Dermis microvascular lymphatic vessel endothelial cell (primary cell): ENCODE measurements around the gene MARCHF3. TPM values are rescaled to one million over a fixed set of nuclear protein-coding genes. Genes with fewer than 3 reads are reported as not detected.
"Not testable (repeated sequence)": the region's sequence is repeated elsewhere in the genome, so short reads cannot be mapped to it uniquely, and the experiment has no call there.

Experiments used
- DNase-seq, 2 donors: peaks; one replicate each; pipeline versions ENCODE4 v3.0.0 to v3.0.0-alpha.2; 2010; ENCODE audit warnings: low read depth in 2 of 2
- total RNA-seq: library from RNA; depleted of rRNA; stranded (reverse); fragments of >200 nt; gene quantifications from 2 replicates; pipeline ENCODE4 v1.2.1, GENCODE V29; 2014

Gene MARCHF3
- total RNA-seq, 1 donor from 2014 or later = 99.6 TPM

DNA sequence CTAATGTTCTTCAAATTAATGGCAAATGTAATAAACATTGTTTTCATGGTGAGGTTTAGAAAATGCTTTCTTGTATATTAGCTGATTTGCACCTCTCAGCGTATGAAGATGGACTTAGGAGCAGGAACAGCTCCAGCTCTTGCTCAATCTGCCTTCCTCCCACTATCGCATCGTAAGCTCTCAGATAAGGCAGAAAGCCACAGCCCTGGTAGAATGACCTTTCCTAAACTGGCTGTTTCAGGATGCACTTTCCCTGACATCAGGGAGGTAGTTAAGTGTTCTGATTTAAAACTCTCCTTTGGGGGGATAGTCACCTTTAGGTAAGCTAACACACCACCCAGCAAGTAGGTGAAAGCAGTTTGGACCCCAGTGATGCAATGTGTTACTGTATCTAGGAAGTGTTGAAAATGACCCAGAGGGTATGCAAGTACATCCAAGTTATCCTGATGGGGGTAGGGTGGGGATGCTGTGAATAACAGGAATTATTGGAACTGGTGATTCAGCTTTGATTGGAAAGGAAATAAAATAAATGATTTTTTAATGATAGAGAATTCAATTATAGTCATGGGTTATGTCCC is 181.2 kb downstream of the MARCHF3 start:
- DNase-seq = no peak

DNA sequence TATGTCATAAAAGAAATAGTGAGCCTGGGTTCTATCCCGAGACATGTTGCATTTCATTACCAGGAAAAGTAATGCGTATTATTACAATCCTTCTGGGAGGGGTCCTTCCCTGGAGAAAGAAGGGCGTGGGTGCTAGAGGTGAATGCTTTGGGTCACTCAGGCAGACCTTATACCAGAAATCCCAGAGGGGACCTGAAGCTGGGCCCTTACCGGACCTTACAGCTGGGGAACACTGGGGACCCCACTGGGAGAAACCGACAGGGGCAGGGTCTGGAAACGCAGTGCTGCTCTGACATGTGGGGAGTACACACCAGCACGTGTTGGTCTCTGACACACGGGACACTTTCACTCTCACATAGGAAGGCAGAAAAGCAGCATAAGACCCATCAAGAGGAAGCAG is 182.1 kb downstream of the MARCHF3 start:
- no peak for DNase-seq

DNA sequence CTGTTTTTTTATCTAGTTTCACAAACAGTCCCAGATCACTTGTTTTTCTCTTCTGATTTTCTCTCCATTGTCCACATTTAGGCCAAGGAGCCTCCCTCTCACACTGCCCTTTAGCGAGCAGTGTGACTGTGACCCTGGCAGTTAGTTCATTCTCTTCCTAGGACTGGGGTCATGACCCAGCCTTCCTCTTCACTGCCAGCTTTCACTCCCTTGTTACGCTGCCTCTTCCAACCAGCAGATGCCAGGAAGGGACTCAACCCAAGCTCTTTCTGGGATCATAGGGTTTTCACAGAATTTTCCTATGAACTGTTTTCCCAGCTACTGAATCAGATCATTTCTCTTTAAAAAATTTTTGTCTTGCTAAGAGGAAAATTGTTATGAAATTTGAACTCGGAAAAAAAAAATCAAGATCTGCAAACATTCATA is 182.5 kb downstream of the MARCHF3 start:
- peak in 1 of 2 donors; percentile 54 for DNase-seq

DNA sequence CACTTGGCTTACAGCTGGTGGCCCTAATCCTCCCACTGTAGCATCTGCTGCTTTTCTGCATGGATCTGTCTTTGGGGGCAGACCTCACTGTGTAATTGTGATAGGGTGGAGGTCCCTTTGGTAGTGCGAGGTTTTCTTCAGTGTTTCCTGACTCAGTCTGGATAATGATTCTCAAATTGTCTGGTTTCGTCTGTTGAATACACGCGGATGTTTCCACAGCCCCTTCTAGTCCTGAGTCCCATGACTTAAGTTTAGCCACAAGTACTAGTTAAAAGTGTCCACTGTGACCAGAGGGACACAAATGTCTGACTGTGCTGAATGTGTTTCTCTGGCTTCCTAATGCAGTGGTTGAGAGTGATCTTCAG is 182.9 kb downstream of the MARCHF3 start:
- DNase-seq = no peak

DNA sequence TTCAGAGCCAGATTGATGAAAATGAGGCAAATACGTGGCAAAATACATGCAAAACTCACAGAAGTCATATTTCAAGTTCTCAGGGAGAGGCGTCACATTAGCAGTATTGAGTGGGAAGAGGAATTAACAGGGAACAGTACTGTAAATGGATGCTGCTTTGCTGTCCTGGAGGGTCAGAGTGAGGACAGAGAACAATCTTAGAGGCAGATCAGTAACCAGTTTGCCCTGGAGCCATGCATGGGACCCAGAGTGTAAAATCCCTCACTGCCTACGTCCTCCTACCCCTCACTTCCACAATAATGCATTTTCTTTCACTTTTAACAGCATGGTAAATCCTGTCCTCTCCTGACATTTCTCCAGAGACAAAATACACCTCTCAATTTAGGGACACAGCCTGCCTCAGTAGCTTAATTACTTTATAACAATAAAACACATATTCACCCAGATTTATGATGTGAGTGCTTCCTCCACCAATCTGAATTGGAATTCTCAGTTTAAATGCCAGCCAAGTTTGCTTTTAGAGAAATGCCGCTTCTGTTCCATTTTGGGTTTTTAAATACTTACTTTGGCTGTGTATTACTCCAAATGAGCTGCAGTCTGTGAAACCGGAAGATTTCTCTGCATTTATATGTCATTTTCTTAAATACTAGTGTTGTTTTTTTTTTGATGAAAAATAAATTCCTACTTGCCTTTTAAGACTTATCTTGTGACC is 183.5 kb downstream of the MARCHF3 start:
- no peak for DNase-seq

DNA sequence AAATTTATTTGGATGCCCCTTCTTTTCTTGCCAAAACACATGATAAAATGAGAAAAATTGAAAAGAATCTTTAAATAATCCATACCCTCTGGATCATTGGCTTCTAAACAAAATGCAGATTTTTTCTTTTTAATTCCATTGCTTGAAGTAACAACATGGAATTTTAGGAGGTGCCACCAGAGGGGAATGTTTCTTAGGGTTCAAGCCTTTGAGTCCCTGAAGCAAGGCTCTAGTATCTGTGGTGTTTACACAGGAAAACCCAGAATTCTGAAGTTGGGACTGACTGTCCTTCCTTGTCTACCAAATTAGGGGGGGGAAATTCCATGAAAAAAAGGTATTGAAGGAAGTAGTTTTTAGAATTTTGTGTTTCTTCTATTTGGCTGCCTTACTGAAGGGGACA is 184.0 kb downstream of the MARCHF3 start:
- no peak for DNase-seq

DNA sequence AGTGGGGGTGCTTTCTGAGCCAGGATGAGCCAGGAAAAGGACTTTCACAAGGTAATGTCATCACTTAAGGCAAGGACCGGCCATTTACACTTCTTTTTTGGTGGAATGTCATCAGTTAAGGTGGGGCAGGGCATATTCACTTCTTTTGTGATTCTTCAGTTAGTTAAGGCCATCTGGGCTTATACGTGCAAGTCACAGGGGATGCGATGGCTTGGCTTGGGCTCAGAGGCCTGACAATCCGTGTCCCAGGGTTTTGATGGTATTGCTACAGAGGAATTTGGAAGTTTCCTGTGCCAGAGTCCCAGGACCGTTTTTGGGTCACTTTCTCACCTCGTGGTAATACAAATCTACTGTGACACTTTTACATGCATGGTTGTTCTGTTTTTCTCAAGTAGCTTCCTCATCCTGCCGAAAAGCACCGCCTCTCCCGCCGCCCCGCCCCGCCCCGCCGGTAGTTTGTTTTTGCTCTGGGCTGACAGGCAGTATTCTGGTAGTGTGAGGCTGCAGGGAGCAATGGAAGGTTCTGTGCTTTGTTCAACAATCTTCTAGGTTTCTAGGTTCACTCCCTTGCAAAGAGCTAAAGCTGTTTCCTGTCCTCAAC is 184.8 kb downstream of the MARCHF3 start:
- peak in 1 of 2 donors; percentile 42 for DNase-seq

DNA sequence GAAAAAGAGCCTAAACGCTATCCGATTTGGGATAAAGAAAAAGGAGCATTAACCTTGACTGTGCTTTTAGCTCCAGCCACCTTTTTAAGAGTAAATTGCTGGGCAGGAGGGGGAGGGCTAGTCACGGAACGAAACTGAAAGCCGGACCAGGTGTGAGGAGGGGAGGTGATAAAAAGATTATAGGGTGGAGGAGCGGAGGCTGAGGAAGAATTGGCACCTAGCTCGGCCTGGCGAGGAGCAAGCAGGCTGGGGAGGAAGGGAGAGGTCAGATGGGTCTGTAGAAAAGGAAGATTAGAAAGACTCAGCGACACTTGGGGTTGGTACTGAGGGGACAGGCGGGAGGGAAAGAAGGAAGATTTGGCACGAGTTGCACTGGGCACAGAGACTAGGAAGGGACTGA is 187.0 kb downstream of the MARCHF3 start:
- not testable (repeated sequence) for DNase-seq

DNA sequence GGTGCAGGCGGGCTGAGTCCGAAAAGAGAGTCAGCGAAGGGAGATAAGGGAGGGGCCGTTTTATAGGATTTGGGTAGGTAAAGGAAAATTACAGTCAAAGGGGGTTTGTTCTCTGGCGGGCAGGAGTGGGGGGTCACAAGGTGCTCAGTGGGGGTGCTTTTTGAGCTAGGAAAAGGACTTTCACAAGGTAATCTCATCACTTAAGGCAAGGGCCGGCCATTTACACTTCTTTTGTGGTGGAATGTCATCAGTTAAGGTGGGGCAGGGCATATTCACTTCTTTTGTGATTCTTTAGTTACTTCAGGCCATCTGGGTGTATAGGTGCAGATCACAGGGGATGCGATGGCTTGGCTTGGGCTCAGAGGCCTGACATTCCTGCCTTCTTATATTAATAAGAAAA is 191.0 kb downstream of the MARCHF3 start:
- not testable (repeated sequence) for DNase-seq

DNA sequence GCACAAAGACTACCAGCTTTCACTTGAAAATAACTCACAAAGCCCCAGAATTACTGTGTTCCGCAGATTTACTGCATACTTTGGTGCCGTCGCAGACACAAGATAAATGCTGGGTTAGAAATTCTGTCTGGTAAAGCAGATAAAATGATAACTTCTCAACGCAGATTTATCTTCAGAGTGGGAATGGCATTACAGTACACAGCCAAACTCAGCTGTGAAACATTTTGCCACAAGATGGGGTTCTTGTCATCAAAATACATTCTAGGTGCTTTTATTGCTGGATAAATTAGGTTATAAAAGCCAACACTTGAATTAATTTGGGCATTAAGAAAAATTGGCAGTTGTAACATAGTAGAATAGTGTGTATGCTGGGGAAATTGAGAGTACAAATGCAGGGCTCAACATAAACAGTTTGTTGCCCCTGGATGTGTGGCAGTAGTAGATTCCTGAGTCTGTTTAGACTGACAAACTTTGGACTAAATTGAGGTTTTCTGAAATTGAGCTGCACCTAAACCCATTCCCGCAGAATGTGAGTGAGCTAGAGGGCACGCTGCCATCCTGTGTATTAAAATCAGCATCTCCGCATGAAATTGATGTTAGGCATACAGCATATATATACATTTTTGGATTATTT is 192.3 kb downstream of the MARCHF3 start:
- DNase-seq = peak; percentile 45 to 58

DNA sequence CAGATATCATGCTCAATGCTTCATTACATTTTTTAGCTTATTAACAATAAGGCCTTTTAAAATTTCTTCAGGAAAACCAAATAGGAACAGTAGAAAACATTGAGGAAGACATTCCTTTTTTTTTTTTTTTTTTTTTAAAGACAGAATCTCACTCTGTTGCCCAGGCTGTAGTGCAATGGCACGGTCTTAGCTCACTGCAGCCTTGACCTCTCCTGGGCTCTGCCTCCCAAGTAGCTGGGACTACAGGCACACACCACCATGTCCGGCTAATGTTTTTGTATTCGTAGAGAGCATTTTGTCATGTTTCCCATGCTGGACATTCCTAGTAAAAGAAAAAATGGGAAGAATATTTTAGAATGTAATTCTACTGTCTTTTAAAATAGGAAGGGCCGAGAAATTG is 193.1 kb downstream of the MARCHF3 start:
- no peak for DNase-seq

DNA sequence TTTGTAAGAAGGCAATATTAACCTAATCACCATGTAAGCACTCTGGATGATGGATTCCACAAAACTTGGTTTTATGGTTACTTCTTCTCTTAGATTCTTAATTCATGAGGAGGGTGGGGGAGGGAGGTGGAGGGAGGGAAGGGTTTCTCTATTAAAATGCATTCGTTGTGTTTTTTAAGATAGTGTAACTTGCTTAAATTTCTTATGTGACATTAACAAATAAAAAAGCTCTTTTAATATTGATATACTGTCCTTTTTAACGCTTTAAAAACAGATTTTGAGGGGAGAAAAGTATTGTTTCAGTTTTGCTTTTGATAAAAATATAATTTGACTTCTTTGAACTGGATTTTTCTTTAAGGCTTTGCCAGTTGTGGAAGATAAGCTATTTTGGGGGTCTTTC is 193.6 kb downstream of the MARCHF3 start:
- no peak for DNase-seq

DNA sequence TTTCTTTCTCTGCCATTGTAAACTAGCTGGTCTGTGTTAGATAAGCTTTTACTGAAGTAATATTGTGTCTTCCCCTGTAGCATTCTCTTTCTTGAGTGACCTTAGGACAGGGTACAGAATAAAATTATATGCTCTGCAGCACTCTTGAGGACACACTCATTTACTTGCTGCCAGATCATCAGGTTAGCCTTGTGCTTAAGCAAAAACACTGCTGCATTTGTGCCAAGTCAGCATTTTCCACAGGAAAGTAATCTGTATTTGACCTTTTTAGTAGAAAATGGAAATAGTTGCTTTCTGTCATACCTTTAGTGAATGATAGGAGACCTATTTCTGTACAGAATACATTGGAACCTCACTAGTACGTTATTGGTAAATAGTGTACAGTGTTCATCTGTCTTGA is 199.2 kb downstream of the MARCHF3 start:
- DNase-seq = peak in 1 of 2 donors; percentile 52

DNA sequence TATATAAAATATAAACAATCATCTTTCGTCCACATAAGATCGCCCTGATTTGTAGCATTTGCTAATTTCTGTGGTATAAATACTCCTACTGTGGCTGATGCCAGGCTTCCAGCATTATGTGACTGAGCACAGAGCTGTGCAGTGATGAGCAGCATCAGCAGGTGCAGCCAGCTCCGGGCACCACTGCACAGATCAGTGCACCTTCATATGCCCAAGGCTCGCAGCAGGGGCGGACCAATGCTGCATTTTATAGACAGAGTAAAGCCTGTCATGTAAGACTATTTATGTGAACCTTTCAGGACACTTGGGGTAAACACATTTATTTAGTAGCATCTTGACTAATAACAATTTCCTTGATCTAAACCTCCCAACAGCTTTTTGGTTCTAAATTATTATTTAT is 200.3 kb downstream of the MARCHF3 start:
- DNase-seq = no peak

DNA sequence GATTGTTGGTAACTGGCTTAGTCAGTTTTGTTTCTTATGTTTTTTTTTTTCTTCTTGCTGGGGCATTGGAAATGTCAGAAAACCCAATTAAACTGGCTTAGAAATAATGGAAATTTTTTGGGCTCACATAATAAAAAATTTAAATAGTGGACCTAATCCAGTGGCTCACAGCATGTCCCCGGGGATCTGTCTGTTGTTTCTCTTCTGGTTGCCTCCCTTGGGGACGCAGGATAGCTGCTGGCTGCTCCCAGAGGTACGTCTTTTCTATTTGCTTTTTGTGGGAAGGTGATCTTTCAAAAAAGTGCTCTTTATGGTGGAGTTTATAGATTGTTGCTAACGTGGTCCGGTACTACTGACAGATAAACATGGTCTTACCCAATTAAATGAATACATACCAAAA is 201.3 kb downstream of the MARCHF3 start:
- DNase-seq = no peak

DNA sequence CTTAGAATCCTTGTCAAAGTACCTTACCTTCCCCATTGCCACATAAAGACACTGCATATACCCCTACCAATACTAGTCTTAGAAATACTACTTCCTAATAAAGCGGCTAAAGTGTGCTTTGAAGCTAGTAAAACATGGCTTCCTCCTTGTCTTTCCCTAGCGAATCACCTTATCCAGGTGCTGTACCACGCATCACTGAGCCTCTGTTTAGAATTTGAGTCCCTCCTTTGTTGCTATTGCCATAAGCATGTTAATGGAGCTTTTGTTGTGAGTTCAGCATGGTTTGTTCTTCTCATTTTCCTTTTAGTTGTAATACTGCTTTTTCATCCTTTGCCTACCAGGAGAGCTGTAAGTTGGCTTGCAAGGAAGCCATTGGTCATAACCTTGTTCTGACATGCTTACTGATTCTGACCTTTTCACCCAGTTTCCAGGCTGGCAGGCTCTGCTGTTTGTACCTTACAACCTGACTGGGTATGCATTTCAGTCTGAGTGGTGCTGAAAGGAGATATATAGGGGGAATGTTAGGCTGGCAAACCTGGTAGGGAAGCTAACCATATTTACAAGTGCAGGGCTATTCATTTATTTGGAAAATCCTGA is 203.6 kb downstream of the MARCHF3 start:
- no peak for DNase-seq

DNA sequence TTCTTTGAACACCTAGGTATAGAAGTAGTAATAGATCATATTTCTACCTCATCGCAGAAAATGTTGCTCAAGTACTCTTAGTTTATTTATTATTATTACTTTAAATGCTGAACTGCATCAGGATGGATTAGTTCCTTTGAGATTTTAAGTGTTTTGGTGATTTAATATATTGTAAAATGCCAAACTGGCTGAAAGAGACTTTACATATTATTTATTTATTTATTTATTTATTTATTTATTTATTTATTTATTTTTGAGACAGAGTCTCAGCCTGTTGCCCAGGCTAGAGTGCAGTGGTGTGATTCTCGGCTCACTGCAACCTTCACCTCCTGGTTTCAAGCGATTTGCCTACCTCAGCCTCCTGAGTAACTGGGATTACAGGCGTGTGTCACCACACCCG is 211.1 kb downstream of the MARCHF3 start:
- DNase-seq = no peak

DNA sequence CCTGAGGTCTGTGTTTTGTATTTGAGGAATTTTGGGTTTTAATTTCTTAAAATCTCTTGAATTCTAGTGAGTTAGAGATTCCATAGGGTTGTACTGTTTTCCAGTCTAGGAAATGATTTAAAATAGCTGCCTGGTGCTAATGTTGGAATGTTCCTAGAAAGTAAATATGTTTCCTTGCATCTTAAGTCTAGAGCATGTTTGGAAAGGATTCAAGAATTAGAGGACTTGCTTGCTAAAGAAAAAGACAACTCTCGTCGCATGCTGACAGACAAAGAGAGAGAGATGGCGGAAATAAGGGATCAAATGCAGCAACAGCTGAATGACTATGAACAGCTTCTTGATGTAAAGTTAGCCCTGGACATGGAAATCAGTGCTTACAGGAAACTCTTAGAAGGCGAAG is 211.6 kb downstream of the MARCHF3 start:
- DNase-seq = no peak
